ENCODE results near the gene SPATA4.

SPATA4 gene

DNA sequence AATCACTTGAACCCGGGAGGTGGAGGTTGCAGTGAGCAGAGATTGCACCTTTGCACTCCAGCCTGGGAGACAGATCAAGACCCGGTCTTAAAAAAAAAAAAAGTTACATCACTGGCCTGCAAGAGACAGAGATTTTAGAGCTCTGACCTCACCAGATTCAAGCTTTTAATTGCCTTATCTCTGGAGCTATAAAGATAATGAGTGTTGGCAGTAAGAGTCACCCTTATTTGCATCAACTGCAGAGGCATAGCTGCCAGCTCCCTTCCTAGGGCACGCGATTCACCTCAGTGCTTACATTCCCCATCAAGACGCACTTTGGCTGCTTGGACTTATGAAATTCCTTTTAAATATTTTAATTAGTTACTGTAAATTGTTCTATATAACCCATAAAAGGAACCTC, 12.5 kb upstream of the SPATA4 start:
- Histone ChIP-seq H3K4me1 (ENCODE audit: low read length) (no peaks in the 10 kb centered on the region), H3K36me3 (replicated peaks; ENCODE audit: insufficient read depth, low read length) (no peaks in the 10 kb centered on the region), H3K4me2 (ENCODE audit: low read depth, low read length) (no peak overlapping the region), H3K9ac (ENCODE audit: low read length) (no peak overlapping the region), H4K20me1 (ENCODE audit: insufficient read depth, low read length) (no peaks in the 10 kb centered on the region), H3F3A (ENCODE audit: insufficient read depth, low read length) (no peaks in the 10 kb centered on the region), H3K27ac (ENCODE audit: low read length) (no peak overlapping the region), H3K27me3 (replicated peaks; ENCODE audit: insufficient read depth, low read length) (no peaks in the 10 kb centered on the region), H3K9me3 (replicated peaks; ENCODE audit: insufficient read depth, low read length) (no peaks in the 10 kb centered on the region), H2AFZ (ENCODE audit: low read length) (no peak overlapping the region), H3K79me2 (ENCODE audit: low read length) (no peaks in the 10 kb centered on the region), H3K4me3 (ENCODE audit: low read length) (no peak overlapping the region), H3K9me2 (replicated peaks; ENCODE audit: insufficient read depth, low read length) (no peaks in the 10 kb centered on the region)
- TF ChIP-seq EZH2phosphoT487 (IDR thresholded peaks at IDR 0.05; ENCODE audit: low read length) = no peak
- TF ChIP-seq, protein P1, sequence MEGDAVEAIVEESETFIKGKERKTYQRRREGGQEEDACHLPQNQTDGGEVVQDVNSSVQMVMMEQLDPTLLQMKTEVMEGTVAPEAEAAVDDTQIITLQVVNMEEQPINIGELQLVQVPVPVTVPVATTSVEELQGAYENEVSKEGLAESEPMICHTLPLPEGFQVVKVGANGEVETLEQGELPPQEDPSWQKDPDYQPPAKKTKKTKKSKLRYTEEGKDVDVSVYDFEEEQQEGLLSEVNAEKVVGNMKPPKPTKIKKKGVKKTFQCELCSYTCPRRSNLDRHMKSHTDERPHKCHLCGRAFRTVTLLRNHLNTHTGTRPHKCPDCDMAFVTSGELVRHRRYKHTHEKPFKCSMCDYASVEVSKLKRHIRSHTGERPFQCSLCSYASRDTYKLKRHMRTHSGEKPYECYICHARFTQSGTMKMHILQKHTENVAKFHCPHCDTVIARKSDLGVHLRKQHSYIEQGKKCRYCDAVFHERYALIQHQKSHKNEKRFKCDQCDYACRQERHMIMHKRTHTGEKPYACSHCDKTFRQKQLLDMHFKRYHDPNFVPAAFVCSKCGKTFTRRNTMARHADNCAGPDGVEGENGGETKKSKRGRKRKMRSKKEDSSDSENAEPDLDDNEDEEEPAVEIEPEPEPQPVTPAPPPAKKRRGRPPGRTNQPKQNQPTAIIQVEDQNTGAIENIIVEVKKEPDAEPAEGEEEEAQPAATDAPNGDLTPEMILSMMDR (IDR thresholded peaks at IDR 0.05; ENCODE audit: low read length) = no peak
- no peak for TF ChIP-seq EZH2 (optimal IDR thresholded peaks at IDR 0.05; ENCODE audit: low read depth, low read length)
- DNase-seq = no peak

DNA sequence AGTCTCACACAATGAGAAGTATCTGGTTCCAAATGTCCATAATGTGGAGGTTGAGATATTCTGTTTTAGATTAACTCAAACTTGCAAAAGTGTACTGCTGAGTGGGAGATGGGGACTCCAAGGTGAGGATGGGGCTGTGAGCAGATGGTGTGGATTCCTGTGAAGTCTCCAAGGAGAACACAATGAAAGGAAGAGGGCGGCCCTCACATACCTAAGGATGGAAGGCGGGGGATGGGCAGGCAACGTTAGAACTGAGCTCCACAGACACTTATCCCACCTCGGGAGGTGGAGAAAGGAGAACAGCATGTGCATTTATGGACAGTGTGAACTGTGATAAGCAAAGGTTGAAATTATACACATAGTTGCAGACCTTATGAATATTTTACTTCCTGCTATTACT, 9.9 kb upstream of the SPATA4 start:
- Histone ChIP-seq H3K9ac (ENCODE audit: low read length) (no peak overlapping the region), H3K9me2 (replicated peaks; ENCODE audit: insufficient read depth, low read length) (no peaks in the 10 kb centered on the region), H3K9me3 (replicated peaks; ENCODE audit: insufficient read depth, low read length) (no peaks in the 10 kb centered on the region), H3K27me3 (replicated peaks; ENCODE audit: insufficient read depth, low read length) (no peaks in the 10 kb centered on the region), H3K4me3 (ENCODE audit: low read length) (no peak overlapping the region), H2AFZ (ENCODE audit: low read length) (no peak overlapping the region), H3K27ac (ENCODE audit: low read length) (no peak overlapping the region), H3K4me2 (ENCODE audit: low read depth, low read length) (no peak overlapping the region), H3K4me1 (ENCODE audit: low read length) (no peaks in the 10 kb centered on the region), H3F3A (ENCODE audit: insufficient read depth, low read length) (no peaks in the 10 kb centered on the region), H3K36me3 (replicated peaks; ENCODE audit: insufficient read depth, low read length) (no peaks in the 10 kb centered on the region), H3K79me2 (ENCODE audit: low read length) (no peaks in the 10 kb centered on the region), H4K20me1 (ENCODE audit: insufficient read depth, low read length) (no peaks in the 10 kb centered on the region)
- no peak for DNase-seq
- TF ChIP-seq EZH2phosphoT487 (IDR thresholded peaks at IDR 0.05; ENCODE audit: low read length) (no peak), EZH2 (optimal IDR thresholded peaks at IDR 0.05; ENCODE audit: low read depth, low read length) (no peak)
- TF ChIP-seq, protein P1 (IDR thresholded peaks at IDR 0.05; ENCODE audit: low read length) = no peak

DNA sequence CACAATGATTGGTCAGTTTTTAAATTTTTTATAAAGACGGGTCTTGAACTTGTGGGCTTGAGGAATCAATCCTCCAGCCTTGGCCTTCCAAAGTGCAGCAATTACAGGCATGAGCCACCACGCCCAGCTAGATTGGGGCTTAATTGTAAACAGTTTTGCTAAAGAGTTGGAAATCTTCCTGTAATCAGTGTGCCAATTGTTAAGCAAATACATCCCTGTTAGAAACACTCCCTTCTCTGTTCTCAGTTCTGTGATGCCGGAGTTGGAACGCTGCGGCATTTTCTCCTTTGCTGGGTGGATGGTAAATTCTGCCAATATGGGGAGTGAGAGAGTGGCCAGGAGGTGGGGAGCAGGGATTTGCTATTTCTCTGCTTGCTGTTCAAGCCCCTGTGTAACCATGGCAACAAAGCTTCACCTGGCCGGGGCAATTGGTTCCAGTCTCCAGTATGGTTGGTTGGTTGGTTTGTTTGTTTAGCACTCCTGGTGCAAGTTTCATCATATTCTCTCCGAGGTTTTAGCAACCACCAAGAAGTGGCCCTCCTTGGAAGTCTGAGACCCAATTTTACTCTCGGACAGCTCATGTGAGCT, 3.0 kb upstream of the SPATA4 start:
- H2AFZ ChIP-seq (ENCODE audit: low read length) = no peak overlapping the region
- no peak for DNase-seq

More for the DNA sequence above, 3.0 kb upstream of the SPATA4 start:
- Histone ChIP-seq H3K9ac (ENCODE audit: low read length) (no peak overlapping the region), H3K27me3 (replicated peaks; ENCODE audit: insufficient read depth, low read length) (no peaks in the 10 kb centered on the region), H3K4me1 (ENCODE audit: low read length) (peaks cover 8% of the 10 kb centered on the region; the same call in 1 of the 2 replicates), H3K9me2 (replicated peaks; ENCODE audit: insufficient read depth, low read length) (no peaks in the 10 kb centered on the region), H4K20me1 (ENCODE audit: insufficient read depth, low read length) (no peaks in the 10 kb centered on the region), H3K4me2 (ENCODE audit: low read depth, low read length) (no peak overlapping the region), H3K36me3 (replicated peaks; ENCODE audit: insufficient read depth, low read length) (no peaks in the 10 kb centered on the region), H3K27ac (ENCODE audit: low read length) (no peak overlapping the region), H3K9me3 (replicated peaks; ENCODE audit: insufficient read depth, low read length) (no peaks in the 10 kb centered on the region), H3K79me2 (ENCODE audit: low read length) (no peaks in the 10 kb centered on the region), H3F3A (ENCODE audit: insufficient read depth, low read length) (peaks cover 6% of the 10 kb centered on the region; the same call in 1 of the 2 replicates), H3K4me3 (ENCODE audit: low read length) (no peak overlapping the region)
- TF ChIP-seq EZH2 (optimal IDR thresholded peaks at IDR 0.05; ENCODE audit: low read depth, low read length) (no peak), EZH2phosphoT487 (IDR thresholded peaks at IDR 0.05; ENCODE audit: low read length) (no peak)
- TF ChIP-seq, protein P1 (IDR thresholded peaks at IDR 0.05; ENCODE audit: low read length) = no peak

All from MM.1S (cell line).